H1 (cell line): ENCODE data around the gene INTS2. TPM values are rescaled to one million over a fixed set of nuclear protein-coding genes. Genes with fewer than 3 reads are reported as not detected.

ENCODE experiments used
- CTCF ChIA-PET: fragments of 300-600 bp; sonication (Branson Sonifier 250); formaldehyde crosslinking; loops from one replicate; lab custom pipeline; 2021; ENCODE audit not compliant: partially characterized antibody; lab: Charles Lee
- POLR2A ChIA-PET: fragments of 300-600 bp; sonication (Branson Sonifier 250); formaldehyde crosslinking; loops from one replicate; lab custom pipeline; 2021; ENCODE audit warnings: inconsistent platforms; ENCODE audit not compliant: partially characterized antibody; lab: Charles Lee
- DNase-seq, 2 experiments: peaks; one replicate each; pipeline versions ENCODE4 v3.0.0 to v3.0.0-alpha.2; 2010 to 2022; ENCODE audit warnings: low spot score in 2 of 2, low read depth in 1 of 2, mixed read lengths in 1 of 2
- FAIRE-seq: peaks from 2 replicates; lab custom pipeline; 2011; peaks lifted over from hg19 to GRCh38; lab: Jason Lieb, UNC
- H2AFZ ChIP-seq: 2 replicates; pipeline ENCODE4 v1.8.1; 2012; ENCODE audit warnings: low read length, inconsistent platforms
- H2AK5ac ChIP-seq: 2 replicates; pipeline ENCODE4 v1.6.1; 2013; ENCODE audit warnings: low read depth, low read length
- H2BK120ac ChIP-seq: replicated peaks from 2 replicates; pipeline ENCODE3; 2013; ENCODE audit warnings: low read depth, low read length, inconsistent platforms
- H2BK12ac ChIP-seq: 2 replicates; pipeline ENCODE4 v1.6.1; 2013; ENCODE audit warnings: low read depth, low read length
- H2BK15ac ChIP-seq: 2 replicates; pipeline ENCODE4 v1.6.1; 2013; ENCODE audit warnings: low read length
- H2BK20ac ChIP-seq: 2 replicates; pipeline ENCODE4 v1.6.1; 2013; ENCODE audit warnings: low read length
- H2BK5ac ChIP-seq: 2 replicates; pipeline ENCODE4 v1.6.1; 2013; ENCODE audit warnings: low read depth, low read length
- H3K14ac ChIP-seq: 2 replicates; pipeline ENCODE4 v1.6.1; 2013; ENCODE audit warnings: inconsistent platforms; ENCODE audit not compliant: insufficient read length
- H3K18ac ChIP-seq: 2 replicates; pipeline ENCODE4 v1.6.1; 2013; ENCODE audit warnings: low read length; ENCODE audit errors: extremely low read depth
- H3K23ac ChIP-seq: 2 replicates; pipeline ENCODE4 v1.6.1; 2013; ENCODE audit warnings: inconsistent platforms; ENCODE audit not compliant: insufficient read length
- H3K23me2 ChIP-seq: 2 replicates; pipeline ENCODE4 v1.6.1; 2013; ENCODE audit warnings: low read depth, low read length
- H3K27ac ChIP-seq: 2 replicates; pipeline ENCODE4 v1.6.1; 2011; ENCODE audit warnings: low read depth, low read length, inconsistent platforms
- H3K27me3 ChIP-seq, 4 experiments: replicated peaks in 1 of 4; 1 replicate in 1 of 4; 2 replicates in 3 of 4; pipeline versions ENCODE4 v1.6.1 to v1.8.1; 2011 to 2013; ENCODE audit warnings: low read length in 3 of 4, mild to moderate bottlenecking in 3 of 4, inconsistent platforms in 2 of 4, mixed read lengths in 2 of 4, moderate library complexity in 1 of 4; ENCODE audit not compliant: control insufficient read depth in 3 of 4, insufficient read depth in 3 of 4; ENCODE audit errors: extremely low read depth in 1 of 4
- H3K36me3 ChIP-seq, 4 experiments: 2 replicates each; pipeline versions ENCODE4 v1.6.1 to v1.8.1; 2011 to 2013; ENCODE audit warnings: mild to moderate bottlenecking in 4 of 4, low read length in 3 of 4, moderate library complexity in 2 of 4, control low read depth in 1 of 4, inconsistent platforms in 1 of 4; ENCODE audit not compliant: insufficient read depth in 4 of 4, control insufficient read depth in 2 of 4
- H3K4ac ChIP-seq: replicated peaks from 2 replicates; pipeline ENCODE3; 2013; ENCODE audit warnings: low read length, low read depth, mixed read lengths, inconsistent platforms; ENCODE audit not compliant: insufficient read length
- H3K4me1 ChIP-seq, 4 experiments: replicated peaks in 1 of 4; 1 replicate in 1 of 4; 2 replicates in 3 of 4; pipeline versions ENCODE4 v1.6.1 to v1.8.1; 2011 to 2013; ENCODE audit warnings: low read length in 3 of 4, inconsistent platforms in 2 of 4, mixed read lengths in 1 of 4; ENCODE audit not compliant: insufficient read depth in 4 of 4, control insufficient read depth in 3 of 4
- H3K4me2 ChIP-seq, 2 experiments: 2 replicates each; pipeline versions ENCODE4 v1.6.1 to v1.8.1; 2011 to 2013; ENCODE audit warnings: low read depth in 2 of 2, low read length in 2 of 2, control low read depth in 1 of 2, inconsistent platforms in 1 of 2, mild to moderate bottlenecking in 1 of 2; ENCODE audit not compliant: insufficient read depth in 1 of 2
- H3K4me3 ChIP-seq, 4 experiments: fragments of 200-600, 300-600 bp in 1 of 4; sonication (generic), shearing (Covaris generic), sonication (Bioruptor Twin) in 1 of 4; 2 replicates each; pipeline versions ENCODE4 v1.5.1 to v1.8.1; 2011 to 2016; ENCODE audit warnings: low read length in 4 of 4, low read depth in 3 of 4, control low read depth in 2 of 4, inconsistent platforms in 2 of 4, mild to moderate bottlenecking in 2 of 4, mixed read lengths in 1 of 4, moderate library complexity in 1 of 4; ENCODE audit not compliant: insufficient read depth in 2 of 4; ENCODE audit errors: extremely low read depth in 1 of 4
- H3K56ac ChIP-seq: replicated peaks from 2 replicates; pipeline ENCODE3; 2013; ENCODE audit warnings: low read depth, mild to moderate bottlenecking, mixed read lengths, low read length, inconsistent platforms; ENCODE audit not compliant: insufficient read length
- H3K79me1 ChIP-seq: 2 replicates; pipeline ENCODE4 v1.6.1; 2013; ENCODE audit warnings: low read depth, low read length, control low read depth
- H3K79me2 ChIP-seq, 2 experiments: 2 replicates each; pipeline versions ENCODE4 v1.6.1 to v1.8.1; 2012 to 2013; ENCODE audit warnings: low read length in 2 of 2, mild to moderate bottlenecking in 2 of 2, inconsistent platforms in 1 of 2; ENCODE audit not compliant: insufficient read depth in 2 of 2, control insufficient read depth in 1 of 2
- H3K9ac ChIP-seq, 4 experiments: replicated peaks in 1 of 4; 1 replicate in 1 of 4; 2 replicates in 3 of 4; pipeline versions ENCODE4 v1.6.1 to v1.8.1; 2011 to 2013; ENCODE audit warnings: low read depth in 3 of 4, low read length in 3 of 4, control low read depth in 2 of 4, mild to moderate bottlenecking in 2 of 4, moderate library complexity in 2 of 4, inconsistent platforms in 1 of 4; ENCODE audit errors: extremely low read depth in 1 of 4
- H3K9me3 ChIP-seq, 2 experiments: 2 replicates each; pipeline versions ENCODE4 v1.6.1 to v1.8.1; 2012 to 2013; ENCODE audit warnings: mild to moderate bottlenecking in 2 of 2, moderate library complexity in 2 of 2, control low read depth in 1 of 2, inconsistent platforms in 1 of 2, low read depth in 1 of 2, low read length in 1 of 2, mixed read lengths in 1 of 2; ENCODE audit not compliant: insufficient read depth in 2 of 2
- H4K20me1 ChIP-seq, 2 experiments: replicated peaks in 1 of 2; 2 replicates each; pipeline versions ENCODE3 to v1.8.1; 2011 to 2013; ENCODE audit warnings: inconsistent platforms in 2 of 2, low read length in 2 of 2, mild to moderate bottlenecking in 1 of 2; ENCODE audit not compliant: insufficient read depth in 2 of 2, control insufficient read depth in 1 of 2
- H4K5ac ChIP-seq: 2 replicates; pipeline ENCODE4 v1.6.1; 2013; ENCODE audit warnings: low read length, low read depth, mixed read lengths, inconsistent platforms; ENCODE audit not compliant: insufficient read length
- H4K8ac ChIP-seq: 2 replicates; pipeline ENCODE4 v1.8.0; 2013; ENCODE audit warnings: mild to moderate bottlenecking, moderate library complexity, low read length, inconsistent platforms; ENCODE audit not compliant: insufficient read depth; ENCODE audit errors: extremely low read depth
- H4K91ac ChIP-seq: replicated peaks from 2 replicates; pipeline ENCODE3; 2013; ENCODE audit warnings: low read length, mixed read lengths, inconsistent platforms; ENCODE audit not compliant: insufficient read length
- BCL11A ChIP-seq, 2 experiments: IDR thresholded peaks; one replicate each; pipeline ENCODE4 v1.6.1; 2011; ENCODE audit warnings: low read depth in 2 of 2, low read length in 2 of 2, mild to moderate bottlenecking in 2 of 2
- CHD1 ChIP-seq: IDR thresholded peaks from 2 replicates; pipeline ENCODE4 v1.6.1; 2012; ENCODE audit warnings: low read depth, low read length, improper control_type of control experiment
- EGR1 ChIP-seq: IDR thresholded peaks from 2 replicates; pipeline ENCODE4 v1.6.1; 2011; ENCODE audit warnings: low read depth, low read length, borderline replicate concordance
- EP300 ChIP-seq, 2 experiments: IDR thresholded peaks; 1 replicate in 1 of 2; 2 replicates in 1 of 2; pipeline ENCODE4 v1.6.1; 2011 to 2012; ENCODE audit warnings: low read depth in 2 of 2, low read length in 2 of 2, mild to moderate bottlenecking in 2 of 2, borderline replicate concordance in 1 of 2, inconsistent platforms in 1 of 2, moderate library complexity in 1 of 2
- GTF2F1 ChIP-seq: IDR thresholded peaks from 2 replicates; pipeline ENCODE4 v1.6.1; 2012; ENCODE audit warnings: low read depth, low read length, improper control_type of control experiment, borderline replicate concordance
- HDAC6 ChIP-seq: IDR thresholded peaks from one replicate; pipeline ENCODE4 v1.7.1; 2012; ENCODE audit warnings: low read depth, mild to moderate bottlenecking, inconsistent platforms, low read length, moderate library complexity
- KDM5A ChIP-seq: fragments of 200-600 bp; IDR thresholded peaks from 2 replicates; pipeline ENCODE4 v1.7.1; 2012; ENCODE audit warnings: mild to moderate bottlenecking, low read length, inconsistent platforms, mixed read lengths
- NANOG ChIP-seq: IDR thresholded peaks from 2 replicates; pipeline ENCODE4 v1.6.1; 2011; ENCODE audit warnings: low read length, low read depth, mild to moderate bottlenecking, inconsistent platforms; ENCODE audit not compliant: insufficient read depth, poor library complexity, severe bottlenecking
- POLR2A ChIP-seq, 2 experiments: IDR thresholded peaks; 1 replicate in 1 of 2; 2 replicates in 1 of 2; pipeline ENCODE4 v1.6.1; 2011; ENCODE audit warnings: low read depth in 2 of 2, low read length in 2 of 2, mild to moderate bottlenecking in 2 of 2; ENCODE audit errors: control extremely low read depth in 1 of 2
- RXRA ChIP-seq: IDR thresholded peaks from 2 replicates; pipeline ENCODE4 v1.6.1; 2011; ENCODE audit warnings: low read depth, mild to moderate bottlenecking, low read length, moderate library complexity; ENCODE audit not compliant: insufficient read depth
- TAF7 ChIP-seq: optimal IDR thresholded peaks from 2 replicates; pipeline ENCODE3; 2011; ENCODE audit warnings: low read depth, mild to moderate bottlenecking, inconsistent platforms, low read length, moderate library complexity, borderline replicate concordance
- TBP ChIP-seq: IDR thresholded peaks from 2 replicates; pipeline ENCODE4 v1.6.1; 2011; ENCODE audit warnings: low read depth, low read length, improper control_type of control experiment
- TEAD4 ChIP-seq: IDR thresholded peaks from 2 replicates; pipeline ENCODE4 v1.6.1; 2012; ENCODE audit warnings: low read depth, low read length, inconsistent platforms, mixed read lengths
- YY1 ChIP-seq: IDR thresholded peaks from 2 replicates; pipeline ENCODE4 v1.6.1; 2011; ENCODE audit warnings: low read depth, mild to moderate bottlenecking, low read length
- WGBS, 2 experiments: shearing (Covaris generic) in 1 of 2; methylation state at CpG; one replicate each; pipeline versions ENCODE4 v1.1.6 to v1.1.7; 2013 to 2015; ENCODE audit warnings: low lambda C conversion rate in 2 of 2, mixed read lengths in 2 of 2, inconsistent platforms in 1 of 2, low coverage in 1 of 2, missing lambda C conversion rate in 1 of 2; ENCODE audit not compliant: insufficient replicate concordance in 2 of 2, insufficient coverage in 1 of 2, insufficient read length in 1 of 2; ENCODE audit errors: extremely low coverage in 1 of 2, missing lambda C conversion rate in 1 of 2; 5-methylcytosine and 5-hydroxymethylcytosine counted together
- polyA plus RNA-seq, 7 experiments: library from polyadenylated mRNA; depleted of rRNA in 3 of 7; stranded (reverse) in 5 of 7; unstranded in 2 of 7; fragments of >200 nt in 5 of 7; fragments of 200-250 nt in 2 of 7; gene quantifications; 1 replicate in 5 of 7; 2 replicates in 1 of 7; 4 replicates in 1 of 7; pipeline versions ENCODE4 v1.2.1 to v1.2.3, GENCODE V29; 2011 to 2013; ENCODE audit warnings: missing spikeins in 2 of 7, mixed read lengths in 2 of 7
- total RNA-seq: library from RNA; stranded (reverse); fragmentation: NEBNext Ultra II Directional; extraction: Animal tissue kit (Norgen Biotek cat#: 25700); gene quantifications from 2 replicates; pipeline ENCODE4 v1.2.1, GENCODE V29; 2021

The INTS2 gene
- total and polyA plus RNA-seq, 2 of the 8 experiments (the other 6 are each of a cell fraction or from before 2014, with no cell fraction given): 9.4 to 21.8 TPM

GRCh38 chr17:61947367-61948078 lies 19.7 kb upstream of the INTS2 start:
- Histone ChIP-seq H2BK15ac (no peak overlapping the region), H3K23ac (no peak overlapping the region), H3K4me1 (no peaks in the 10 kb centered on the region), H3K14ac (no peak overlapping the region), H3K18ac (no peak overlapping the region), H2BK120ac (no peak overlapping the region), H3K79me2 (no peaks in the 10 kb centered on the region), H3K36me3 (peaks cover 12 to 89% (median 47%) of the 10 kb centered on the region in 4 experiments), H3K4me2 (no peak overlapping the region), H3K4ac (no peak overlapping the region), H2BK5ac (no peak overlapping the region), H3K9ac (no peak overlapping the region), H4K5ac (no peak overlapping the region), H2AK5ac (no peak overlapping the region), H3K27ac (no peak overlapping the region), H4K20me1 (no peaks in the 10 kb centered on the region), H4K8ac (no peak overlapping the region), H3K79me1 (no peaks in the 10 kb centered on the region), H2BK12ac (no peak overlapping the region), H2BK20ac (no peak overlapping the region), H3K23me2 (no peaks in the 10 kb centered on the region), H3K9me3 (no peaks in the 10 kb centered on the region), H2AFZ (no peak overlapping the region), H3K27me3 (no peaks in the 10 kb centered on the region), H3K4me3 (no peak overlapping the region), H3K56ac (no peak overlapping the region), H4K91ac (no peak overlapping the region)
- ChIA-PET CTCF (interaction anchor here (0.6 kb wide), 2 partner anchors 8 to 475 kb away, joined by 3 read pairs; no protein-coding TSS in a partner anchor), POLR2A (interaction anchor here (0.6 kb wide), 1 partner anchor 476 kb away, joined by 4 read pairs; no protein-coding TSS in a partner anchor)
- no peak for DNase-seq
- no peak for FAIRE-seq
- 94% methylated on average over 3 of the region's 3 CpGs; no CpG with 5 or more reads in 1 of the 2 experiments for WGBS, 2 experiments
- TF ChIP-seq POLR2A (IDR thresholded peaks at IDR 0.05; ENCODE audit: control extremely low read depth in 1 of 2, low read depth in 2 of 2, low read length in 2 of 2) (no peak), YY1 (no peak), KDM5A (no peak), EP300 (IDR thresholded peaks at IDR 0.05; ENCODE audit: borderline replicate concordance in 1 of 2, low read depth in 2 of 2, low read length in 2 of 2) (no peak), BCL11A (IDR thresholded peaks at IDR 0.05; ENCODE audit: low read depth in 2 of 2, low read length in 2 of 2) (no peak), TAF7 (no peak), TEAD4 (no peak), CHD1 (no peak), NANOG (no peak), RXRA (no peak), GTF2F1 (no peak), TBP (no peak), EGR1 (no peak), HDAC6 (no peak)
